B cell (primary cell): ENCODE measurements around the gene SLC25A24. TPM values are rescaled to one million over a fixed set of nuclear protein-coding genes. Genes with fewer than 3 reads are reported as not detected.

Experiments used
- ATAC-seq: fragments of 200-7000 bp; cut with Tn5 transposase; one replicate; pipeline ENCODE4 v1.10.0; 2021; ENCODE audit warnings: low read depth, mild to moderate bottlenecking, moderate number of reproducible peaks, moderate library complexity
- CTCF ChIA-PET: fragments of 350-600 bp; sonication (Branson Sonifier 250); formaldehyde crosslinking; loops from one replicate; lab custom pipeline; 2021; ENCODE audit warnings: antibody characterized with exemption, inconsistent platforms; lab: Charles Lee
- POLR2A ChIA-PET: fragments of 350-600 bp; sonication (Branson Sonifier 250); formaldehyde crosslinking; loops from one replicate; lab custom pipeline; 2021; ENCODE audit warnings: antibody characterized with exemption; lab: Charles Lee
- DNase-seq: peaks from one replicate; pipeline ENCODE4 v3.0.0; 2013
- H2AFZ ChIP-seq: 2 replicates; pipeline ENCODE4 v1.6.1; 2012; ENCODE audit warnings: mild to moderate bottlenecking, low read depth, low read length; ENCODE audit not compliant: insufficient read depth, poor library complexity, severe bottlenecking
- H3K27ac ChIP-seq, 2 donors: 1 replicate in 1 of 2; 2 replicates in 1 of 2; pipeline ENCODE4 v1.5.1; 2012 to 2013; ENCODE audit warnings: low read length in 2 of 2, mild to moderate bottlenecking in 2 of 2, moderate library complexity in 1 of 2
- H3K27me3 ChIP-seq, 4 experiments: fragments of 200-600 bp in 1 of 4; sonication (generic) in 1 of 4; replicated peaks in 1 of 4; 1 replicate in 2 of 4; 2 replicates in 2 of 4; pipeline versions ENCODE4 v1.6.1 to v1.7.0; 2013 to 2016; ENCODE audit warnings: low read length in 3 of 4, mild to moderate bottlenecking in 2 of 4, mixed read lengths in 1 of 4, moderate library complexity in 1 of 4; ENCODE audit not compliant: insufficient read depth in 4 of 4, control insufficient read depth in 3 of 4; ENCODE audit errors: control extremely low read depth in 1 of 4
- H3K36me3 ChIP-seq, 2 experiments: replicated peaks in 1 of 2; 1 replicate in 1 of 2; 2 replicates in 1 of 2; pipeline versions ENCODE4 v1.6.1 to v1.7.1; 2013; ENCODE audit warnings: low read length in 1 of 2; ENCODE audit not compliant: insufficient read depth in 2 of 2, control insufficient read depth in 1 of 2; ENCODE audit errors: control extremely low read depth in 1 of 2, extremely low read depth in 1 of 2
- H3K4me1 ChIP-seq, 2 donors: fragments of 200-600 bp in 1 of 2; sonication (generic) in 1 of 2; 1 replicate in 1 of 2; 2 replicates in 1 of 2; pipeline versions ENCODE4 v1.5.1 to v1.6.1; 2013 to 2017; ENCODE audit warnings: low read length in 2 of 2; ENCODE audit not compliant: control insufficient read depth in 2 of 2, insufficient read depth in 2 of 2
- H3K4me2 ChIP-seq: replicated peaks from 2 replicates; pipeline ENCODE3; 2012; ENCODE audit warnings: mild to moderate bottlenecking, low read depth, low read length; ENCODE audit not compliant: poor library complexity, severe bottlenecking
- H3K4me3 ChIP-seq, 5 experiments: fragments of 200-600 bp in 1 of 5; sonication (generic) in 1 of 5; 1 replicate in 3 of 5; 2 replicates in 2 of 5; pipeline versions ENCODE4 v1.5.1 to v1.7.0; 2011 to 2016; ENCODE audit warnings: low read length in 4 of 5, mild to moderate bottlenecking in 4 of 5, low read depth in 2 of 5, control low read depth in 1 of 5, moderate library complexity in 1 of 5; ENCODE audit not compliant: insufficient read depth in 1 of 5; ENCODE audit errors: control extremely low read depth in 1 of 5, extremely low read depth in 1 of 5
- H3K79me2 ChIP-seq: fragments of 200-600 bp; sonication (generic); one replicate; pipeline ENCODE4 v1.6.0; 2016; ENCODE audit warnings: low read length; ENCODE audit not compliant: control insufficient read depth, insufficient read depth
- H3K9ac ChIP-seq: fragments of 200-600 bp; sonication (generic); 2 replicates; pipeline ENCODE4 v1.6.1; 2017; ENCODE audit warnings: mild to moderate bottlenecking, low read length, moderate library complexity
- H3K9me3 ChIP-seq, 3 donors: one replicate each; pipeline versions ENCODE4 v1.6.1 to v1.7.1; 2013; ENCODE audit warnings: low read length in 2 of 3; ENCODE audit not compliant: control insufficient read depth in 2 of 3, insufficient read depth in 1 of 3; ENCODE audit errors: control extremely low read depth in 1 of 3
- H4K20me1 ChIP-seq: 2 replicates; pipeline ENCODE4 v1.6.0; 2012; ENCODE audit warnings: mild to moderate bottlenecking, low read length; ENCODE audit not compliant: insufficient read depth, control insufficient read depth, poor library complexity, severe bottlenecking
- H3K27ac Mint-ChIP-seq: one replicate; pipeline ENCODE4 v1.8.0; 2021; ENCODE audit warnings: mixed read lengths
- H3K27me3 Mint-ChIP-seq: one replicate; pipeline ENCODE4 v1.8.0; 2021; ENCODE audit warnings: mixed read lengths
- H3K4me1 Mint-ChIP-seq: one replicate; pipeline ENCODE4 v1.8.0; 2021; ENCODE audit warnings: mixed read lengths
- H3K4me3 Mint-ChIP-seq: one replicate; pipeline ENCODE4 v1.8.0; 2021; ENCODE audit warnings: mixed read lengths
- H3K9me3 Mint-ChIP-seq: one replicate; pipeline ENCODE4 v1.8.0; 2022; ENCODE audit warnings: mixed read lengths; ENCODE audit not compliant: insufficient read depth
- EZH2 ChIP-seq: IDR thresholded peaks from 2 replicates; pipeline ENCODE4 v1.6.1; 2012; ENCODE audit warnings: borderline replicate concordance, low read depth, mild to moderate bottlenecking, moderate library complexity, low read length; ENCODE audit not compliant: insufficient read depth, poor library complexity, severe bottlenecking
- WGBS: methylation state at CpG from one replicate; pipeline ENCODE4 v1.1.5; 2013; ENCODE audit warnings: missing lambda C conversion rate; ENCODE audit not compliant: insufficient coverage; 5-methylcytosine and 5-hydroxymethylcytosine counted together
- intact Hi-C: fragments of 100-400 bp; cut with micrococcal nuclease; formaldehyde crosslinking; loops from one replicate; pipeline ENCODE4 v1.10.0; 2022
- polyA plus RNA-seq: library from polyadenylated mRNA; depleted of rRNA; stranded (reverse); fragments of >200 nt; gene quantifications from 2 replicates; pipeline ENCODE4 v1.2.3, GENCODE V29; 2012
- total RNA-seq, 2 donors: library from RNA; stranded (reverse); fragments of 120-200 nt in 1 of 2; gene quantifications; 1 replicate in 1 of 2; 2 replicates in 1 of 2; pipeline versions ENCODE4 v1.2.3 to v1.2.4, GENCODE V29; 2013 to 2022
- TF ChIP-seq, protein P1 (sequence below): fragments of 200-600 bp; IDR thresholded peaks from one replicate; pipeline ENCODE4 v1.8.0; 2022; ENCODE audit warnings: antibody characterized with exemption, mild to moderate bottlenecking

SLC25A24 gene
- total and polyA plus RNA-seq, 2 donors (not counting 1 experiment from before 2014, with no cell fraction given), result 6.0 to 25.6 TPM

DNA sequence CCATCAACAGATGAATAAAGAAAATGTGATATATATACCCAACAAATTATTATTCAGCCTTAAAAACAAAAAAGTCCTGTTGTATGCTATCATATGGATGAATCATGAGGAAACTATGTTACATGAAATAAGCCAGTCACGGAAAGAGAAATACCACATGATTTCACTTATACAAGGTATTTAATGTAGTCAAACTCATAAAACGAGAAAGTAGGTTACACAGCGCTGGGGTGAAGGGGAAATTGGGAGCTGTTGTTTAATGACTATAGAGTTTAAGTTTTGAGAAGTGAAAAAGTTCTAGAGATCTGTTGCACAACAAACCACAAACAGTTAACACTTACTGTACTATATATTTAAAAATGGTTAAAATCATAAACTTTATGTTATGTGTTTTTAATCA, 58.5 kb downstream of the SLC25A24 start:
- no peaks in the 10 kb centered on the region for H3K4me1 ChIP-seq
- no CpG with 5 or more reads among the region's 3 CpGs for WGBS

DNA sequence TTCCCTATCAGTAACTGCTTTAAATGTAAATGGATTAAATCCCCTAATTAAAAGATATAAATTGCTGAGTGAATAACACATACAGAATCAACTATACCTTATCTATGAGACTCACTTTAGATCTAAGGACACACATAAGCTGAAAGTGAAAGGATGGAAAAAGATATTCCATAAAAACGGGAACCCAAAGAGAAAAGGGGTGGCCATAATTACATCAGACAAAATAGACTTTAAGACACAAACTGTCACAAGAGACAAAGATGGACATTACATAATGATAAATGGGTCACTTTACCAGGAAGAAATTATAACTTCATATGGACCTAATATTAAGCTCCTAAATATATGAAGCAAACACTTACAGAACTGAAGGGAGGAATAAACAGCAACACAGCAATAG, 59.2 kb downstream of the SLC25A24 start:
- H3K79me2 ChIP-seq, result no peaks in the 10 kb centered on the region
- no CpG with 5 or more reads among the region's 1 CpG for WGBS
- peaks cover 3 to 28% of the 10 kb centered on the region in 2 experiments for H3K36me3 ChIP-seq
- H3K4me3 ChIP-seq, result no peak overlapping the region
- ChIA-PET POLR2A (no interaction called here), CTCF (interaction anchor here (1.0 to 1.3 kb wide), 2 partner anchors 15 to 359 kb away, joined by 3 read pairs; no protein-coding TSS in a partner anchor)
- H3K27ac ChIP-seq, result no peak overlapping the region
- intact Hi-C loops, result no loop called here
- no peak overlapping the region for H3K27ac Mint-ChIP-seq
- H3K4me3 Mint-ChIP-seq, result no peak overlapping the region
- H3K4me1 Mint-ChIP-seq, result no peaks in the 10 kb centered on the region
- no peaks in the 10 kb centered on the region for H4K20me1 ChIP-seq
- no peaks in the 10 kb centered on the region for H3K27me3 ChIP-seq
- no peak overlapping the region for H3K9ac ChIP-seq
- H3K27me3 Mint-ChIP-seq, result no peaks in the 10 kb centered on the region
- H3K4me2 ChIP-seq, result no peak overlapping the region
- H3K4me1 ChIP-seq, result no peaks in the 10 kb centered on the region
- no peak for TF ChIP-seq EZH2
- TF ChIP-seq, protein P1, sequence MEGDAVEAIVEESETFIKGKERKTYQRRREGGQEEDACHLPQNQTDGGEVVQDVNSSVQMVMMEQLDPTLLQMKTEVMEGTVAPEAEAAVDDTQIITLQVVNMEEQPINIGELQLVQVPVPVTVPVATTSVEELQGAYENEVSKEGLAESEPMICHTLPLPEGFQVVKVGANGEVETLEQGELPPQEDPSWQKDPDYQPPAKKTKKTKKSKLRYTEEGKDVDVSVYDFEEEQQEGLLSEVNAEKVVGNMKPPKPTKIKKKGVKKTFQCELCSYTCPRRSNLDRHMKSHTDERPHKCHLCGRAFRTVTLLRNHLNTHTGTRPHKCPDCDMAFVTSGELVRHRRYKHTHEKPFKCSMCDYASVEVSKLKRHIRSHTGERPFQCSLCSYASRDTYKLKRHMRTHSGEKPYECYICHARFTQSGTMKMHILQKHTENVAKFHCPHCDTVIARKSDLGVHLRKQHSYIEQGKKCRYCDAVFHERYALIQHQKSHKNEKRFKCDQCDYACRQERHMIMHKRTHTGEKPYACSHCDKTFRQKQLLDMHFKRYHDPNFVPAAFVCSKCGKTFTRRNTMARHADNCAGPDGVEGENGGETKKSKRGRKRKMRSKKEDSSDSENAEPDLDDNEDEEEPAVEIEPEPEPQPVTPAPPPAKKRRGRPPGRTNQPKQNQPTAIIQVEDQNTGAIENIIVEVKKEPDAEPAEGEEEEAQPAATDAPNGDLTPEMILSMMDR, result no peak
- H2AFZ ChIP-seq, result no peak overlapping the region
- H3K9me3 ChIP-seq, result peaks cover 0 to 2% (median 1%) of the 10 kb centered on the region in 3 donors
- peaks cover 3% of the 10 kb centered on the region for H3K9me3 Mint-ChIP-seq
- DNase-seq (no peak), ATAC-seq (no peak)

More for the DNA sequence above, 58.5 kb downstream of the SLC25A24 start:
- H3K4me1 Mint-ChIP-seq, result no peaks in the 10 kb centered on the region
- H3K4me2 ChIP-seq, result no peak overlapping the region
- ChIA-PET POLR2A (no interaction called here), CTCF (interaction anchor here (1.7 kb wide), 1 partner anchor 359 kb away, joined by 3 read pairs; no protein-coding TSS in a partner anchor)
- ATAC-seq (no peak), DNase-seq (no peak)
- H3K27me3 Mint-ChIP-seq, result no peaks in the 10 kb centered on the region
- no peaks in the 10 kb centered on the region for H4K20me1 ChIP-seq
- H3K4me3 Mint-ChIP-seq, result no peak overlapping the region
- H3K79me2 ChIP-seq, result no peaks in the 10 kb centered on the region
- H3K4me3 ChIP-seq, result no peak overlapping the region
- peaks cover 0 to 2% (median 1%) of the 10 kb centered on the region in 3 donors for H3K9me3 ChIP-seq
- intact Hi-C loops, result no loop called here
- H3K27ac Mint-ChIP-seq, result no peak overlapping the region
- peaks cover 3 to 24% of the 10 kb centered on the region in 2 experiments for H3K36me3 ChIP-seq
- H2AFZ ChIP-seq, result no peak overlapping the region
- no peak for TF ChIP-seq EZH2
- TF ChIP-seq, protein P1, result no peak
- H3K27me3 ChIP-seq, result no peaks in the 10 kb centered on the region
- peaks cover 5% of the 10 kb centered on the region for H3K9me3 Mint-ChIP-seq
- no peak overlapping the region for H3K9ac ChIP-seq
- no peak overlapping the region for H3K27ac ChIP-seq
